ENCODE results near the gene PAX8.

- TF ChIP-seq CTCF (conservative IDR thresholded peaks at IDR 0.05 in 1 of 2, IDR thresholded peaks at IDR 0.05 in 1 of 2; ENCODE audit: extremely low read depth in 1 of 2, insufficient read depth in 1 of 2, low read depth in 1 of 2, low read length in 2 of 2): no peak
- no peak for TF ChIP-seq EZH2 (IDR thresholded peaks at IDR 0.05; ENCODE audit: borderline replicate concordance, low read length)
Measured at GRCh38 chr2:113183264-113183663, 95.5 kb downstream of the PAX8 start.
